HEK293 (cell line): ENCODE data around the gene CENPP.

Source experiments
- CTCF ChIA-PET: fragments of 350-600 bp; formaldehyde crosslinking; extraction: SDS; loops from one replicate; lab custom pipeline; 2021; ENCODE audit warnings: antibody characterized with exemption; lab: Yijun Ruan, JAX
- POLR2A ChIA-PET: fragments of 300-600 bp; formaldehyde crosslinking; extraction: SDS; loops from one replicate; lab custom pipeline; 2020; ENCODE audit warnings: antibody characterized with exemption, inconsistent platforms; lab: Yijun Ruan, JAX
- H3K27ac ChIP-seq: fragments of 200-500 bp; sonication (Bioruptor generic); 2 replicates; pipeline ENCODE4 v1.5.1; 2014; ENCODE audit warnings: low read depth, low read length, control low read depth, inconsistent platforms; ENCODE audit errors: extremely low read depth
- H3K36me3 ChIP-seq, 2 experiments: fragments of 200-500 bp in 1 of 2; sonication (Bioruptor generic) in 1 of 2; 1 replicate in 1 of 2; 2 replicates in 1 of 2; pipeline ENCODE4 v1.5.1; 2014 to 2017; ENCODE audit warnings: inconsistent platforms in 2 of 2, low read length in 2 of 2; ENCODE audit not compliant: control insufficient read depth in 2 of 2, insufficient read depth in 1 of 2
- H3K4me1 ChIP-seq: fragments of 200-500 bp; sonication (Bioruptor generic); 2 replicates; pipeline ENCODE4 v1.5.1; 2014; ENCODE audit warnings: mild to moderate bottlenecking, low read length, inconsistent platforms; ENCODE audit not compliant: control insufficient read depth, insufficient read depth
- H3K4me3 ChIP-seq: 2 replicates; pipeline ENCODE4 v1.5.1; 2011; ENCODE audit warnings: low read depth, mild to moderate bottlenecking, control low read depth, low read length, moderate library complexity
- H3K9me3 ChIP-seq: fragments of 200-500 bp; sonication (Bioruptor generic); 2 replicates; pipeline ENCODE4 v1.5.1; 2014; ENCODE audit warnings: low read depth, low read length, inconsistent platforms; ENCODE audit not compliant: control insufficient read depth, insufficient read depth
- GFI1B ChIP-seq: fragments of 450-650 bp; formaldehyde crosslinking; IDR thresholded peaks from 2 replicates; pipeline ENCODE4 v1.5.1; 2016; ENCODE audit warnings: missing biosample characterization, missing genetic modification characterization
- HIC1 ChIP-seq: fragments of 450-650 bp; formaldehyde crosslinking; IDR thresholded peaks from 2 replicates; pipeline ENCODE4 v1.5.1; 2016; ENCODE audit warnings: missing biosample characterization, missing genetic modification characterization
- HOXD13 ChIP-seq: sonication (generic); formaldehyde crosslinking; IDR thresholded peaks from 2 replicates; pipeline ENCODE4 v1.8.0; 2022; ENCODE audit warnings: missing genetic modification reagents, borderline replicate concordance
- KLF16 ChIP-seq: fragments of 450-650 bp; formaldehyde crosslinking; IDR thresholded peaks from 2 replicates; pipeline ENCODE4 v1.5.1; 2017; ENCODE audit warnings: missing biosample characterization, missing genetic modification characterization
- PRDM10 ChIP-seq: fragments of 450-650 bp; formaldehyde crosslinking; IDR thresholded peaks from 2 replicates; pipeline ENCODE4 v1.5.1; 2016; ENCODE audit warnings: missing biosample characterization, missing genetic modification characterization
- ZBTB21 ChIP-seq: fragments of 450-650 bp; formaldehyde crosslinking; IDR thresholded peaks from 2 replicates; pipeline ENCODE4 v1.5.1; 2017; ENCODE audit warnings: missing biosample characterization, missing genetic modification characterization
- ZBTB8A ChIP-seq: fragments of 450-650 bp; formaldehyde crosslinking; IDR thresholded peaks from 2 replicates; pipeline ENCODE4 v1.5.1; 2016; ENCODE audit warnings: missing biosample characterization, missing genetic modification characterization
- ZNF140 ChIP-seq: fragments of 450-650 bp; formaldehyde crosslinking; IDR thresholded peaks from 2 replicates; pipeline ENCODE4 v1.5.1; 2016; ENCODE audit warnings: missing biosample characterization, missing genetic modification characterization
- ZNF146 ChIP-seq: fragments of 450-650 bp; formaldehyde crosslinking; IDR thresholded peaks from 2 replicates; pipeline ENCODE4 v1.5.1; 2016; ENCODE audit warnings: missing biosample characterization, missing genetic modification characterization
- ZNF19 ChIP-seq: fragments of 450-650 bp; formaldehyde crosslinking; IDR thresholded peaks from 2 replicates; pipeline ENCODE4; 2016; ENCODE audit warnings: missing biosample characterization, missing genetic modification characterization, low read depth
- ZNF248 ChIP-seq: fragments of 450-650 bp; formaldehyde crosslinking; IDR thresholded peaks from 2 replicates; pipeline ENCODE4 v1.5.1; 2017; ENCODE audit warnings: missing biosample characterization, missing genetic modification characterization
- ZNF280C ChIP-seq: fragments of 450-650 bp; formaldehyde crosslinking; IDR thresholded peaks from 2 replicates; pipeline ENCODE4 v1.5.1; 2016; ENCODE audit warnings: missing biosample characterization, missing genetic modification characterization
- ZNF37A ChIP-seq: fragments of 450-650 bp; IDR thresholded peaks from 2 replicates; pipeline ENCODE4 v1.5.1; 2018; ENCODE audit warnings: missing biosample characterization, missing genetic modification characterization
- ZNF391 ChIP-seq: fragments of 450-650 bp; formaldehyde crosslinking; IDR thresholded peaks from 2 replicates; pipeline ENCODE4 v1.5.1; 2016; ENCODE audit warnings: low read depth, missing biosample characterization, missing genetic modification characterization, borderline replicate concordance
- ZNF404 ChIP-seq: fragments of 450-650 bp; formaldehyde crosslinking; IDR thresholded peaks from 2 replicates; pipeline ENCODE4 v1.5.1; 2017; ENCODE audit warnings: missing biosample characterization, missing genetic modification characterization
- ZNF514 ChIP-seq: fragments of 450-650 bp; formaldehyde crosslinking; IDR thresholded peaks from 2 replicates; pipeline ENCODE4 v1.5.1; 2016; ENCODE audit warnings: missing biosample characterization, missing genetic modification characterization
- ZNF521 ChIP-seq: fragments of 450-650 bp; formaldehyde crosslinking; IDR thresholded peaks from 2 replicates; pipeline ENCODE4 v1.5.1; 2017; ENCODE audit warnings: missing biosample characterization, mild to moderate bottlenecking, missing genetic modification characterization
- ZNF555 ChIP-seq: fragments of 450-650 bp; formaldehyde crosslinking; conservative IDR thresholded peaks from 2 replicates; pipeline ENCODE4 v1.5.1; 2017; ENCODE audit warnings: missing biosample characterization, mild to moderate bottlenecking, missing genetic modification characterization, inconsistent platforms
- ZNF623 ChIP-seq: fragments of 450-650 bp; formaldehyde crosslinking; IDR thresholded peaks from 2 replicates; pipeline ENCODE4 v1.5.1; 2016; ENCODE audit warnings: missing biosample characterization, missing genetic modification characterization
- ZNF654 ChIP-seq: fragments of 450-650 bp; formaldehyde crosslinking; IDR thresholded peaks from 2 replicates; pipeline ENCODE4 v1.5.1; 2016; ENCODE audit warnings: low read depth, missing biosample characterization, missing genetic modification characterization
- ZNF677 ChIP-seq: fragments of 450-650 bp; IDR thresholded peaks from 2 replicates; pipeline ENCODE4 v1.5.0; 2018; ENCODE audit warnings: missing biosample characterization, mild to moderate bottlenecking, missing genetic modification characterization, moderate library complexity
- ZNF701 ChIP-seq: fragments of 450-650 bp; formaldehyde crosslinking; IDR thresholded peaks from 2 replicates; pipeline ENCODE4 v1.5.1; 2016; ENCODE audit warnings: missing biosample characterization, missing genetic modification characterization
- ZNF830 ChIP-seq: fragments of 450-650 bp; IDR thresholded peaks from 2 replicates; pipeline ENCODE4 v1.5.0; 2018; ENCODE audit warnings: missing biosample characterization, missing genetic modification characterization, low read depth, mild to moderate bottlenecking, moderate library complexity
- ZNF837 ChIP-seq: fragments of 450-650 bp; formaldehyde crosslinking; IDR thresholded peaks from 2 replicates; pipeline ENCODE4 v1.5.1; 2016; ENCODE audit warnings: missing biosample characterization, missing genetic modification characterization
- ZSCAN30 ChIP-seq: fragments of 450-650 bp; IDR thresholded peaks from 2 replicates; pipeline ENCODE4 v1.5.1; 2018; ENCODE audit warnings: missing biosample characterization, mild to moderate bottlenecking, missing genetic modification characterization, moderate library complexity
- TF ChIP-seq, protein P1 (sequence below): fragments of 450-650 bp; IDR thresholded peaks from 2 replicates; pipeline ENCODE4 v1.5.1; 2018; ENCODE audit warnings: missing biosample characterization, missing genetic modification characterization

The CENPP gene

DNA sequence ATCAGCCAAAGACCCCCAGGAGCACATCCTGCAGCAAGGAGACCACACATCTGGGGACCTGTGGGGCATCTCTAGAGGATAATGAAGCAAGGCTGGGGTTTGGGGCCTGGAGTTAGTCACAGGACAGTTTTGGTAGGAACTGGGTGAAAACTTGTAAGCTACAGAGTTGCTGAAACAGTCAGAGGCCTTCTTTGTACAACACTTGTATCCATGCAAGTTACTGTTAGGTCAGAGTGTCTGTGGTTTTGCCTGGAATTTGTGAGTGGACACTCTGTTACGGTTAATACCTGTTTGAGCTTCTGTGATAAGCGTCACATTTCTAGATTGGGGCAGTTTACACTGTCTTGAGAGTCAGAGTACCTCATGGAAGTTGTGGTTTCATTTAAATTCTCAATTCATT is 179.1 kb downstream of the CENPP start (continued):
- no peak for TF ChIP-seq ZBTB8A

GRCh38 chr9:92506184-92506857 is 180.6 kb downstream of the CENPP start:
- Histone ChIP-seq H3K4me1 (no peaks in the 10 kb centered on the region), H3K27ac (no peak overlapping the region), H3K4me3 (no peak overlapping the region), H3K36me3 (no peaks in the 10 kb centered on the region), H3K9me3 (no peaks in the 10 kb centered on the region)
- POLR2A ChIA-PET: no interaction called here
- TF ChIP-seq ZNF701 (tag by site-specific recombination) (no peak), PRDM10 (tag by site-specific recombination) (peak; percentile 44), ZSCAN30 (tag by site-specific recombination) (no peak), ZBTB21 (tag by site-specific recombination) (no peak), ZNF521 (no peak), ZNF280C (no peak), ZNF654 (no peak), ZNF140 (tag by site-specific recombination) (no peak)
- CTCF ChIA-PET: interaction anchor here (0.6 to 0.7 kb wide), 2 partner anchors 53 to 142 kb away, joined by 3 to 5 read pairs; no protein-coding TSS in a partner anchor

DNA sequence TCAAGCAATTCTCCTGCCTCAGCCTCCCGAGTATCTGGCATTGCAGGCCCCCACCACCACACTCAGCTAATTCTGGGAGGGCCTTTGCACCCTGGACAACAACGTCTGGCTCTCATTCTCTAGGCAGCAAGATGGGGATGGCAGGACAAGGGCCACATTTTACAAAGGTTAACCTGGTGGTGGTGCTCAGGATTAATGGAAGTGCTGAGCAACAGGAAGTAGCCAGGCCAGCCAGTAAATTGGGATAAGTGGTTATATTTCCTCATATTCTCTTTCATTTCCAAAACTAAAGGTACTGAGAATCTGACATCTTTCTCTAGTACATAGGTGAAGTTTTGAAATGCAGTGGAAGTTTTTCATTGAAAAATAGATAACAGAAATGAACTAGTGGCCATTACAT is 181.3 kb downstream of the CENPP start:
- H3K4me3 ChIP-seq: no peak overlapping the region
- H3K4me1 ChIP-seq: no peaks in the 10 kb centered on the region
- ChIA-PET POLR2A (no interaction called here), CTCF (interaction anchor here (0.9 kb wide), 1 partner anchor 11 kb away, joined by 3 read pairs; no protein-coding TSS in a partner anchor)
- no peak overlapping the region for H3K27ac ChIP-seq
- H3K36me3 ChIP-seq: no peaks in the 10 kb centered on the region
- no peaks in the 10 kb centered on the region for H3K9me3 ChIP-seq
- TF ChIP-seq KLF16 (tag by site-specific recombination) (no peak), ZNF654 (no peak), ZNF837 (no peak), ZNF677 (tag by site-specific recombination) (no peak), ZNF37A (tag by site-specific recombination) (no peak), ZNF555 (tag by site-specific recombination) (no peak), HOXD13 (CRISPR knock-in tag) (no peak), ZNF514 (no peak), ZNF404 (tag by site-specific recombination) (no peak), ZNF19 (tag by site-specific recombination) (no peak), ZNF623 (no peak), ZNF146 (tag by site-specific recombination) (no peak), GFI1B (no peak), HIC1 (tag by site-specific recombination) (no peak), ZNF830 (tag by site-specific recombination) (no peak), ZNF248 (tag by site-specific recombination) (no peak), ZNF391 (no peak)
- TF ChIP-seq, protein P1, sequence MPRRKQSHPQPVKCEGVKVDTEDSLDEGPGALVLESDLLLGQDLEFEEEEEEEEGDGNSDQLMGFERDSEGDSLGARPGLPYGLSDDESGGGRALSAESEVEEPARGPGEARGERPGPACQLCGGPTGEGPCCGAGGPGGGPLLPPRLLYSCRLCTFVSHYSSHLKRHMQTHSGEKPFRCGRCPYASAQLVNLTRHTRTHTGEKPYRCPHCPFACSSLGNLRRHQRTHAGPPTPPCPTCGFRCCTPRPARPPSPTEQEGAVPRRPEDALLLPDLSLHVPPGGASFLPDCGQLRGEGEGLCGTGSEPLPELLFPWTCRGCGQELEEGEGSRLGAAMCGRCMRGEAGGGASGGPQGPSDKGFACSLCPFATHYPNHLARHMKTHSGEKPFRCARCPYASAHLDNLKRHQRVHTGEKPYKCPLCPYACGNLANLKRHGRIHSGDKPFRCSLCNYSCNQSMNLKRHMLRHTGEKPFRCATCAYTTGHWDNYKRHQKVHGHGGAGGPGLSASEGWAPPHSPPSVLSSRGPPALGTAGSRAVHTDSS: no peak
